Measurements from ENCODE around the gene GAB2. TPM values are rescaled to one million over a fixed set of nuclear protein-coding genes. Genes with fewer than 3 reads are reported as not detected.

Gene GAB2
- total and polyA plus RNA-seq, 2 of the 4 experiments (the other 2 are of a cell fraction): 3.3 to 5.9 TPM

DNA sequence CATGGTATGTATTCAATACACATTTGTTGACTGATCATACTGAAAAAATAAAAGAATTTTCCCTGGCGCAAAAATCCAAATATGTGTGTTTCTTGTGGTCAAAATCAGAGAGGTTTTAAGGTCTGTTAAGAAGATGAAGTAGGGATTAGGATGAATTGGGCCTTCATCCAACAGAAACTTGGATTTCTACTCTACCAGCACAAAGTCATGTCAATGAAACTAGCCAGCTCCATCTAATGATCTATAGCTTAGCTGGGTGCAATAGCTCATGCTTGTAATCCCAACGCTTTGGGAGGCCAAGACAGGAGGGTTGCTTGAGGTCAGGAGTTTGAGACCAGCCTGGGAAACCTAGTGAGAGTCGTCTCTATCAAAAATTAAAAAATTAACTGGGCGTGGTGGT lies 163.4 kb downstream of the GAB2 start:
- no peak overlapping the region for H2BK5ac ChIP-seq (ENCODE audit: low read depth, low read length, poor library complexity, severe bottlenecking)
- no CpG with 5 or more reads among the region's 4 CpGs for WGBS, 2 experiments (ENCODE audit: extremely low coverage in 2 of 2, insufficient read length in 1 of 2)
- H4K91ac ChIP-seq (ENCODE audit: insufficient read depth, low read depth, low read length): no peak overlapping the region
- intact Hi-C loops (cut with micrococcal nuclease) (no loop called here), dilution Hi-C loops (cut with HindIII; ENCODE audit: low sequenced_read_pairs, unreplicated experiment) (no loop called here), in situ Hi-C loops (cut with MboI; ENCODE audit: low sequenced_read_pairs) (no loop called here)
- H3K27ac ChIP-seq (ENCODE audit: insufficient read depth, low read length): no peak overlapping the region
- POLR2A ChIA-PET (ENCODE audit: unreplicated experiment): no interaction called here
- TF ChIP-seq CHD1 (IDR thresholded peaks at IDR 0.05; ENCODE audit: low read depth, low read length) (no peak), CEBPB (IDR thresholded peaks at IDR 0.05; ENCODE audit: low read depth, low read length) (no peak), POLR2A (IDR thresholded peaks at IDR 0.05; ENCODE audit: low read depth, low read length) (no peak), SMC3 (IDR thresholded peaks at IDR 0.05; ENCODE audit: low read depth, low read length) (no peak), NFE2L2 (IDR thresholded peaks at IDR 0.05; ENCODE audit: low read depth, low read length) (no peak), MXI1 (IDR thresholded peaks at IDR 0.05; ENCODE audit: borderline replicate concordance, low read depth, low read length) (no peak), MAZ (IDR thresholded peaks at IDR 0.05; ENCODE audit: borderline replicate concordance, low read depth, low read length) (no peak), FOS (IDR thresholded peaks at IDR 0.05; ENCODE audit: low read depth, low read length) (no peak), MAFK (IDR thresholded peaks at IDR 0.05; ENCODE audit: low read depth, low read length) (no peak), BHLHE40 (IDR thresholded peaks at IDR 0.05; ENCODE audit: low read depth, low read length) (no peak), RFX5 (IDR thresholded peaks at IDR 0.05; ENCODE audit: low read depth, low read length) (no peak), RCOR1 (IDR thresholded peaks at IDR 0.05; ENCODE audit: insufficient replicate concordance, low read length) (no peak), RAD21 (IDR thresholded peaks at IDR 0.05; ENCODE audit: low read length) (no peak)
- TF ChIP-seq, protein P1, sequence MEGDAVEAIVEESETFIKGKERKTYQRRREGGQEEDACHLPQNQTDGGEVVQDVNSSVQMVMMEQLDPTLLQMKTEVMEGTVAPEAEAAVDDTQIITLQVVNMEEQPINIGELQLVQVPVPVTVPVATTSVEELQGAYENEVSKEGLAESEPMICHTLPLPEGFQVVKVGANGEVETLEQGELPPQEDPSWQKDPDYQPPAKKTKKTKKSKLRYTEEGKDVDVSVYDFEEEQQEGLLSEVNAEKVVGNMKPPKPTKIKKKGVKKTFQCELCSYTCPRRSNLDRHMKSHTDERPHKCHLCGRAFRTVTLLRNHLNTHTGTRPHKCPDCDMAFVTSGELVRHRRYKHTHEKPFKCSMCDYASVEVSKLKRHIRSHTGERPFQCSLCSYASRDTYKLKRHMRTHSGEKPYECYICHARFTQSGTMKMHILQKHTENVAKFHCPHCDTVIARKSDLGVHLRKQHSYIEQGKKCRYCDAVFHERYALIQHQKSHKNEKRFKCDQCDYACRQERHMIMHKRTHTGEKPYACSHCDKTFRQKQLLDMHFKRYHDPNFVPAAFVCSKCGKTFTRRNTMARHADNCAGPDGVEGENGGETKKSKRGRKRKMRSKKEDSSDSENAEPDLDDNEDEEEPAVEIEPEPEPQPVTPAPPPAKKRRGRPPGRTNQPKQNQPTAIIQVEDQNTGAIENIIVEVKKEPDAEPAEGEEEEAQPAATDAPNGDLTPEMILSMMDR (conservative IDR thresholded peaks at IDR 0.05; ENCODE audit: low read depth, low read length): no peak
- TF ChIP-seq, protein P2, sequence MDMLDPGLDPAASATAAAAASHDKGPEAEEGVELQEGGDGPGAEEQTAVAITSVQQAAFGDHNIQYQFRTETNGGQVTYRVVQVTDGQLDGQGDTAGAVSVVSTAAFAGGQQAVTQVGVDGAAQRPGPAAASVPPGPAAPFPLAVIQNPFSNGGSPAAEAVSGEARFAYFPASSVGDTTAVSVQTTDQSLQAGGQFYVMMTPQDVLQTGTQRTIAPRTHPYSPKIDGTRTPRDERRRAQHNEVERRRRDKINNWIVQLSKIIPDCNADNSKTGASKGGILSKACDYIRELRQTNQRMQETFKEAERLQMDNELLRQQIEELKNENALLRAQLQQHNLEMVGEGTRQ (IDR thresholded peaks at IDR 0.05; ENCODE audit: low read depth, low read length): no peak
- TF ChIP-seq, protein P3, sequence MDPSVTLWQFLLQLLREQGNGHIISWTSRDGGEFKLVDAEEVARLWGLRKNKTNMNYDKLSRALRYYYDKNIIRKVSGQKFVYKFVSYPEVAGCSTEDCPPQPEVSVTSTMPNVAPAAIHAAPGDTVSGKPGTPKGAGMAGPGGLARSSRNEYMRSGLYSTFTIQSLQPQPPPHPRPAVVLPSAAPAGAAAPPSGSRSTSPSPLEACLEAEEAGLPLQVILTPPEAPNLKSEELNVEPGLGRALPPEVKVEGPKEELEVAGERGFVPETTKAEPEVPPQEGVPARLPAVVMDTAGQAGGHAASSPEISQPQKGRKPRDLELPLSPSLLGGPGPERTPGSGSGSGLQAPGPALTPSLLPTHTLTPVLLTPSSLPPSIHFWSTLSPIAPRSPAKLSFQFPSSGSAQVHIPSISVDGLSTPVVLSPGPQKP (IDR thresholded peaks at IDR 0.05; ENCODE audit: borderline replicate concordance, low read depth, low read length): no peak
- peaks cover 3% of the 10 kb centered on the region; the same call in 1 of the 2 replicates for H3K36me3 ChIP-seq (ENCODE audit: control insufficient read depth, insufficient read depth, low read length)
- H2BK15ac ChIP-seq (ENCODE audit: low read depth, low read length): no peak overlapping the region
- H3K27me3 ChIP-seq (ENCODE audit: control insufficient read depth, insufficient read depth, low read length): no peaks in the 10 kb centered on the region
- no peak for ATAC-seq (ENCODE audit: low read depth)
- H2BK20ac ChIP-seq (ENCODE audit: low read depth, low read length): no peak overlapping the region
- no peak overlapping the region for H4K8ac ChIP-seq (ENCODE audit: low read depth in 2 of 2, low read length in 2 of 2)
- H3K9me1 ChIP-seq (ENCODE audit: insufficient read depth, low read length): peaks cover 7% of the 10 kb centered on the region; the same call in 1 of the 2 replicates
- no peak overlapping the region for H3K18ac ChIP-seq (ENCODE audit: low read depth, low read length)
- H3K4me3 ChIP-seq (ENCODE audit: insufficient read depth, low read depth, low read length): no peak overlapping the region
- H3K9me3 ChIP-seq (ENCODE audit: control insufficient read depth, insufficient read depth, low read length): no peaks in the 10 kb centered on the region
- CTCF ChIA-PET: no interaction called here
- no peak for DNase-seq
- no peak overlapping the region for H2BK120ac ChIP-seq (ENCODE audit: low read depth, low read length)
- no peak overlapping the region for H3K56ac ChIP-seq (ENCODE audit: extremely low read depth, insufficient read depth, low read length)
- no peak overlapping the region for H2AK5ac ChIP-seq (ENCODE audit: low read depth, low read length)
- no peak overlapping the region for H3K14ac ChIP-seq (replicated peaks; ENCODE audit: low read depth, low read length)
- H3K4ac ChIP-seq (ENCODE audit: low read depth, low read length): no peak overlapping the region
- no peak overlapping the region for H2AK9ac ChIP-seq (replicated peaks; ENCODE audit: low read depth, low read length, poor library complexity)
- H3K4me1 ChIP-seq (ENCODE audit: control insufficient read depth, insufficient read depth, low read length): peaks cover 2% of the 10 kb centered on the region; the same call in 1 of the 2 replicates
- H3K4me2 ChIP-seq (ENCODE audit: low read depth, low read length): no peak overlapping the region
- peaks cover 5 to 8% of the 10 kb centered on the region in 2 experiments; a peak in 3 of 4 replicates for H3K79me1 ChIP-seq (ENCODE audit: low read depth in 1 of 2, low read length in 2 of 2)
- H4K5ac ChIP-seq (ENCODE audit: low read depth, low read length): no peak overlapping the region
- no TSS peak for BruUV-seq (replicated peaks)
- no peak overlapping the region for H3K9ac ChIP-seq (ENCODE audit: low read depth, low read length)
- H4K20me1 ChIP-seq (ENCODE audit: insufficient read depth, low read length): no peaks in the 10 kb centered on the region
- no peak overlapping the region for H2AFZ ChIP-seq (replicated peaks; ENCODE audit: low read length, poor library complexity)
- H3K23ac ChIP-seq (ENCODE audit: low read depth, low read length): no peak overlapping the region

All from IMR-90 (cell line).